A549 (cell line): ENCODE measurements around the gene STAT1. TPM values are rescaled to one million over a fixed set of nuclear protein-coding genes. Genes with fewer than 3 reads are reported as not detected.

Experiments used
- ATAC-seq, 2 experiments: fragments of 200-7000 bp in 1 of 2; fragments of >200 bp in 1 of 2; cut with Nextera tagmentation in 1 of 2; cut with Tn5 transposase in 1 of 2; 3 replicates each; pipeline versions ENCODE4 v1.8.0 to v1.9.1; 2018 to 2020; ENCODE audit warnings: mild to moderate bottlenecking in 1 of 2, moderate library complexity in 1 of 2
- CTCF ChIA-PET: fragments of 300-600 bp; sonication (Branson Sonifier 250); formaldehyde crosslinking; extraction: SDS; loops from one replicate; lab custom pipeline; 2021; ENCODE audit warnings: antibody characterized with exemption, inconsistent platforms; lab: Yijun Ruan, JAX
- POLR2A ChIA-PET: fragments of 350-600 bp; formaldehyde crosslinking; extraction: SDS; loops from one replicate; lab custom pipeline; 2021; ENCODE audit warnings: antibody characterized with exemption, inconsistent platforms; lab: Yijun Ruan, JAX
- DNase-seq, 2 experiments: peaks; one replicate each; pipeline versions ENCODE4 v3.0.0 to v3.0.0-alpha.2; 2011 to 2016; ENCODE audit warnings: low read depth in 1 of 2, low spot score in 1 of 2
- FAIRE-seq: peaks from 2 replicates; lab custom pipeline; 2011; peaks lifted over from hg19 to GRCh38; lab: Jason Lieb, UNC
- H3K27ac ChIP-seq, 2 experiments: fragments of >200 bp; sonication (Bioruptor Twin); formaldehyde crosslinking; 3 replicates each; pipeline ENCODE4 v1.5.1; 2016 to 2017
- H3K4me1 ChIP-seq: fragments of >200 bp; sonication (Bioruptor Twin); formaldehyde crosslinking; 3 replicates; pipeline ENCODE4 v1.6.1; 2016
- H3K4me2 ChIP-seq: fragments of >200 bp; sonication (Bioruptor Twin); formaldehyde crosslinking; 3 replicates; pipeline ENCODE4 v1.6.1; 2016
- H3K4me3 ChIP-seq: fragments of >200 bp; sonication (Bioruptor Twin); formaldehyde crosslinking; 3 replicates; pipeline ENCODE4 v1.5.1; 2016
- H3K9me3 ChIP-seq: fragments of >200 bp; sonication (Bioruptor Twin); formaldehyde crosslinking; 3 replicates; pipeline ENCODE4 v1.6.1; 2016
- CEBPB ChIP-seq, 2 experiments: fragments of >200 bp in 1 of 2; sonication (Bioruptor Twin) in 1 of 2; formaldehyde crosslinking in 1 of 2; IDR thresholded peaks; 2 replicates each; pipeline ENCODE4 v1.6.1; 2012 to 2016
- CHD4 ChIP-seq: fragments of 200-600 bp; sonication (generic); IDR thresholded peaks from 2 replicates; pipeline ENCODE4 v1.6.1; 2016; ENCODE audit warnings: antibody characterized with exemption, mild to moderate bottlenecking, borderline replicate concordance
- EHMT2 ChIP-seq: fragments of 200-600 bp; sonication (generic); IDR thresholded peaks from 2 replicates; pipeline ENCODE4 v1.6.1; 2016; ENCODE audit warnings: antibody characterized with exemption, low read depth, mild to moderate bottlenecking, moderate library complexity
- EP300 ChIP-seq, 2 experiments: fragments of >200 bp; sonication (Bioruptor Twin); formaldehyde crosslinking; IDR thresholded peaks; 2 replicates in 1 of 2; 3 replicates in 1 of 2; pipeline ENCODE4 v1.6.1; 2016 to 2017
- ESRRA ChIP-seq: fragments of 150-350 bp; IDR thresholded peaks from 2 replicates; pipeline ENCODE4 v1.6.1; 2014; ENCODE audit warnings: mild to moderate bottlenecking, low read length, borderline replicate concordance
- FOSL2 ChIP-seq, 2 experiments: fragments of 450-650 bp in 1 of 2; fragments of >200 bp in 1 of 2; sonication (Bioruptor Twin) in 1 of 2; formaldehyde crosslinking; IDR thresholded peaks; 2 replicates each; pipeline versions ENCODE4 v1.5.0 to v1.6.1; 2016 to 2020; ENCODE audit warnings: mild to moderate bottlenecking in 1 of 2, moderate library complexity in 1 of 2
- FOXS1 ChIP-seq: fragments of 250-450 bp; sonication (Bioruptor Pico); IDR thresholded peaks from 2 replicates; pipeline ENCODE4 v1.5.0; 2020; ENCODE audit warnings: mild to moderate bottlenecking, moderate library complexity
- GATA3 ChIP-seq: IDR thresholded peaks from 2 replicates; pipeline ENCODE4 v1.6.1; 2012; ENCODE audit warnings: borderline replicate concordance
- HEYL ChIP-seq: fragments of 250-450 bp; sonication (Bioruptor Pico); IDR thresholded peaks from 2 replicates; pipeline ENCODE4 v1.8.0; 2021; ENCODE audit warnings: mild to moderate bottlenecking, moderate library complexity
- HOXA7 ChIP-seq: fragments of 250-450 bp; sonication (Bioruptor Pico); IDR thresholded peaks from 2 replicates; pipeline ENCODE4 v1.5.0; 2020; ENCODE audit warnings: mild to moderate bottlenecking, moderate library complexity
- HOXB5 ChIP-seq: fragments of 250-450 bp; sonication (Bioruptor Pico); IDR thresholded peaks from 2 replicates; pipeline ENCODE4 v1.5.0; 2020; ENCODE audit warnings: mild to moderate bottlenecking, moderate library complexity
- JUNB ChIP-seq: fragments of >200 bp; sonication (Bioruptor Twin); formaldehyde crosslinking; IDR thresholded peaks from 2 replicates; pipeline ENCODE4 v1.6.1; 2016
- KDM5A ChIP-seq: fragments of 200-600 bp; sonication (generic); IDR thresholded peaks from 2 replicates; pipeline ENCODE4 v1.6.1; 2016; ENCODE audit warnings: antibody characterized with exemption, mild to moderate bottlenecking
- MAZ ChIP-seq: fragments of 150-350 bp; IDR thresholded peaks from 2 replicates; pipeline ENCODE4 v1.6.1; 2014; ENCODE audit warnings: antibody characterized with exemption, low read depth, low read length, borderline replicate concordance
- MYC ChIP-seq: IDR thresholded peaks from 2 replicates; pipeline ENCODE4 v1.6.1; 2012; ENCODE audit warnings: mild to moderate bottlenecking, inconsistent platforms, low read length, improper control_type of control experiment, borderline replicate concordance
- NR3C1 ChIP-seq: fragments of >200 bp; sonication (Bioruptor Twin); formaldehyde crosslinking; IDR thresholded peaks from 3 replicates; pipeline ENCODE4 v1.6.1; 2017
- RNF2 ChIP-seq: fragments of 200-600 bp; sonication (generic); IDR thresholded peaks from 2 replicates; pipeline ENCODE4 v1.6.1; 2016; ENCODE audit warnings: low read depth, mild to moderate bottlenecking, antibody characterized with exemption, moderate library complexity, borderline replicate concordance
- ZC3H11A ChIP-seq: fragments of 450-650 bp; IDR thresholded peaks from 2 replicates; pipeline ENCODE4 v1.6.1; 2014; ENCODE audit warnings: antibody characterized with exemption, mild to moderate bottlenecking
- ZNF302 ChIP-seq: fragments of 250-450 bp; sonication (Bioruptor Pico); IDR thresholded peaks from 2 replicates; pipeline ENCODE4 v1.9.0; 2021; ENCODE audit warnings: inconsistent platforms, mild to moderate bottlenecking, moderate library complexity
- WGBS: methylation state at CpG from one replicate; pipeline ENCODE4 v1.1.6; 2017; ENCODE audit errors: missing lambda C conversion rate; 5-methylcytosine and 5-hydroxymethylcytosine counted together
- polyA plus RNA-seq, 4 experiments: library from polyadenylated mRNA; depleted of rRNA in 3 of 4; stranded (reverse); fragments of >200 nt; fragmentation: RNase III in 1 of 4; extraction: RNeasy Plus Mini Kit Qiagen cat#74134 plus additional on column Dnase treatment in 1 of 4; gene quantifications; 2 replicates in 3 of 4; 3 replicates in 1 of 4; pipeline ENCODE4 v1.2.3, GENCODE V29; 2011 to 2017
- TF ChIP-seq, protein P1 (sequence below): fragments of >200 bp; sonication (Bioruptor Twin); formaldehyde crosslinking; IDR thresholded peaks from 3 replicates; pipeline ENCODE4 v1.5.1; 2016
- TF ChIP-seq, protein P2 (sequence below): fragments of >200 bp; sonication (Bioruptor Twin); formaldehyde crosslinking; IDR thresholded peaks from 2 replicates; pipeline ENCODE4 v1.6.1; 2016
- TF ChIP-seq, protein P3 (sequence below): IDR thresholded peaks from 2 replicates; pipeline ENCODE4 v1.6.1; 2012
- TF ChIP-seq, protein P4 (sequence below): fragments of 250-450 bp; sonication (Bioruptor Pico); IDR thresholded peaks from 2 replicates; pipeline ENCODE4 v1.5.0; 2021; ENCODE audit warnings: mild to moderate bottlenecking, moderate library complexity, borderline replicate concordance

The STAT1 gene
- polyA plus RNA-seq, 2 of the 4 experiments (the other 2 are of a cell fraction), result 105 to 182 TPM

DNA sequence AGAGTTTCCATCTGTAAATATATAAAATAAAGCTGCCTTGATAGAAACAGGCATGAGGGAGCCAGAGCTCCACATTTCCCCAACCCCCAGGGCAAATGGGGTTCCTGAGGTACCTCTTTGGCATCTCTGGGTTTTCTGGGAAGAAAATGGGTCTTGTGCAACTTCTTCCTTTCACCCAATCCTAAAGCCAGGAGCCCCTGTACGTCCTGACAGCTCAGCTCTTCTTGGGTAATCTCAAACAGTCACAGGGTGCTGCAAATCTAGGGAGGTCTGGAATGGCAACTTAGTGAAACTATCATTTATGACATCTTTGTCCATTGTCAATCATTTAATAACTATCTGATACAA, 36.6 kb upstream of the STAT1 start:
- no peak for FAIRE-seq
- Histone ChIP-seq H3K27ac (peak overlapping the region; percentile 92 to 98), H3K9me3 (peaks cover 3% of the 10 kb centered on the region; the same call in 1 of the 3 replicates), H3K4me2 (peak overlapping the region; percentile 64), H3K4me3 (no peak overlapping the region), H3K4me1 (peaks cover 59% of the 10 kb centered on the region)
- ChIA-PET CTCF (interaction anchor here (0.6 to 7.9 kb wide), 15 partner anchors 11 to 489 kb away, joined by 3 to 97 read pairs (median 14); partner anchors contain the start of gene STAT4), POLR2A (interaction anchor here (0.6 to 3.0 kb wide), 10 partner anchors 8 to 627 kb away, joined by 3 to 25 read pairs (median 6); partner anchors contain the start of genes NABP1 and STAT1)
- peak; percentile 77 to 86 for ATAC-seq
- WGBS, result 0% methylated on average over 1 of the region's 1 CpG
- TF ChIP-seq JUNB (no peak; the same call in 1 of the 2 replicates), CEBPB (IDR thresholded peaks at IDR 0.05) (peak; percentile 91 to 93), FOSL2 (IDR thresholded peaks at IDR 0.05) (0 out of 2 replicates have a peak, but pooled peaks have one; percentile 4), FOSL2 (CRISPR knock-in tag; IDR thresholded peaks at IDR 0.05) (no peak), ESRRA (no peak), NR3C1 (no peak), EHMT2 (no peak), ZNF302 (CRISPR knock-in tag) (no peak), KDM5A (no peak), ZC3H11A (no peak), GATA3 (no peak), MAZ (no peak), FOXS1 (CRISPR knock-in tag) (no peak), MYC (no peak), RNF2 (no peak), EP300 (IDR thresholded peaks at IDR 0.05) (no peak), HEYL (CRISPR knock-in tag) (no peak), HOXB5 (no peak), HOXA7 (no peak), CHD4 (no peak)
- TF ChIP-seq, protein P1, sequence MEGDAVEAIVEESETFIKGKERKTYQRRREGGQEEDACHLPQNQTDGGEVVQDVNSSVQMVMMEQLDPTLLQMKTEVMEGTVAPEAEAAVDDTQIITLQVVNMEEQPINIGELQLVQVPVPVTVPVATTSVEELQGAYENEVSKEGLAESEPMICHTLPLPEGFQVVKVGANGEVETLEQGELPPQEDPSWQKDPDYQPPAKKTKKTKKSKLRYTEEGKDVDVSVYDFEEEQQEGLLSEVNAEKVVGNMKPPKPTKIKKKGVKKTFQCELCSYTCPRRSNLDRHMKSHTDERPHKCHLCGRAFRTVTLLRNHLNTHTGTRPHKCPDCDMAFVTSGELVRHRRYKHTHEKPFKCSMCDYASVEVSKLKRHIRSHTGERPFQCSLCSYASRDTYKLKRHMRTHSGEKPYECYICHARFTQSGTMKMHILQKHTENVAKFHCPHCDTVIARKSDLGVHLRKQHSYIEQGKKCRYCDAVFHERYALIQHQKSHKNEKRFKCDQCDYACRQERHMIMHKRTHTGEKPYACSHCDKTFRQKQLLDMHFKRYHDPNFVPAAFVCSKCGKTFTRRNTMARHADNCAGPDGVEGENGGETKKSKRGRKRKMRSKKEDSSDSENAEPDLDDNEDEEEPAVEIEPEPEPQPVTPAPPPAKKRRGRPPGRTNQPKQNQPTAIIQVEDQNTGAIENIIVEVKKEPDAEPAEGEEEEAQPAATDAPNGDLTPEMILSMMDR, result no peak
- TF ChIP-seq, protein P2, sequence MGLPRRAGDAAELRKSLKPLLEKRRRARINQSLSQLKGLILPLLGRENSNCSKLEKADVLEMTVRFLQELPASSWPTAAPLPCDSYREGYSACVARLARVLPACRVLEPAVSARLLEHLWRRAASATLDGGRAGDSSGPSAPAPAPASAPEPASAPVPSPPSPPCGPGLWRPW, result peak; percentile 24; the same call in 1 of the 2 replicates
- TF ChIP-seq, protein P3, sequence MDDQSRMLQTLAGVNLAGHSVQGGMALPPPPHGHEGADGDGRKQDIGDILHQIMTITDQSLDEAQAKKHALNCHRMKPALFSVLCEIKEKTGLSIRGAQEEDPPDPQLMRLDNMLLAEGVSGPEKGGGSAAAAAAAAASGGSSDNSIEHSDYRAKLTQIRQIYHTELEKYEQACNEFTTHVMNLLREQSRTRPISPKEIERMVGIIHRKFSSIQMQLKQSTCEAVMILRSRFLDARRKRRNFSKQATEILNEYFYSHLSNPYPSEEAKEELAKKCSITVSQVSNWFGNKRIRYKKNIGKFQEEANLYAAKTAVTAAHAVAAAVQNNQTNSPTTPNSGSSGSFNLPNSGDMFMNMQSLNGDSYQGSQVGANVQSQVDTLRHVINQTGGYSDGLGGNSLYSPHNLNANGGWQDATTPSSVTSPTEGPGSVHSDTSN, result no peak
- TF ChIP-seq, protein P4, sequence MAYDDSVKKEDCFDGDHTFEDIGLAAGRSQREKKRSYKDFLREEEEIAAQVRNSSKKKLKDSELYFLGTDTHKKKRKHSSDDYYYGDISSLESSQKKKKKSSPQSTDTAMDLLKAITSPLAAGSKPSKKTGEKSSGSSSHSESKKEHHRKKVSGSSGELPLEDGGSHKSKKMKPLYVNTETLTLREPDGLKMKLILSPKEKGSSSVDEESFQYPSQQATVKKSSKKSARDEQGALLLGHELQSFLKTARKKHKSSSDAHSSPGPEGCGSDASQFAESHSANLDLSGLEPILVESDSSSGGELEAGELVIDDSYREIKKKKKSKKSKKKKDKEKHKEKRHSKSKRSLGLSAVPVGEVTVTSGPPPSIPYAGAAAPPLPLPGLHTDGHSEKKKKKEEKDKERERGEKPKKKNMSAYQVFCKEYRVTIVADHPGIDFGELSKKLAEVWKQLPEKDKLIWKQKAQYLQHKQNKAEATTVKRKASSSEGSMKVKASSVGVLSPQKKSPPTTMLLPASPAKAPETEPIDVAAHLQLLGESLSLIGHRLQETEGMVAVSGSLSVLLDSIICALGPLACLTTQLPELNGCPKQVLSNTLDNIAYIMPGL (CRISPR knock-in tag), result no peak
- peak; percentile 35 to 86 for DNase-seq
